Jurkat, Clone E6-1 (cell line): ENCODE measurements around the gene NOL3.
A peak's percentile ranks its signal among the peaks of the same experiment; 100 is the strongest.

Experiments
- DNase-seq: peaks from one replicate; pipeline ENCODE4 v3.0.0-alpha.2; 2011; ENCODE audit warnings: low read depth, low spot score
- H3K4me3 ChIP-seq: 2 replicates; pipeline ENCODE4 v1.5.1; 2011; ENCODE audit warnings: mild to moderate bottlenecking, low read length, control low read depth, moderate library complexity

NOL3 gene

DNA sequence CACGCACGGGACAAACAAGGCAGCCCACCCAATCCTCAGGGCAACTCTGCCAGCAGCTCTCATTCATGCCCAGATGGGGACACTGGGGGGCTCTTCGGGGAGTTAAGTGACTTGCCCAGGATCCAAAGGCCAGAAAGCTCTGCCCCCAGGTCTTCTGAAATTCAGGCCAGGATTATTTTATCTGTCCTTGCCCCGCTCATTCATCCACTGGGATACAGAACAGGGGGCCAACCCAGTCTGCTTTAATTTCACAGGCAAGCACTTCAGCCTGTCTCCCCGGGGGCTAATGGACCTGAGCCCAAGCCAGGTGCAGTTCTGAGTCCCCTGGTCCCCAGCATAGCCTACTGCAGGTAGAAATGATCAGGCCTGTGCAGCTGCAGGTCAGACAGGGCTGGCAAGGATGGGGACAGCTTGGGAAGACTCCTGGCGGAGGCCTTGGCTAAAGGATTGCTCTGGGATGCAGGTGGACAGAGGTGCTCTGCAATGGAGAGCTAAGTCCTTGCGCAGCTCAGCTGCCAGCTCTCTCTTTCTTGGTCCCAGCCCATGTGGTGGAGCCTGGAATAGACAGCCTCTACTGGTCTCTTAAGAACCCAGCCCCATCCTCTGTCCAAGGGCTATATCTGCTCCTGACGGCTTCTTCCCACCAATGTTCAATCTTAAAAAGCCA lies 18.8 kb upstream of the NOL3 start:
- DNase-seq, result no peak
- no peak overlapping the region for H3K4me3 ChIP-seq

DNA sequence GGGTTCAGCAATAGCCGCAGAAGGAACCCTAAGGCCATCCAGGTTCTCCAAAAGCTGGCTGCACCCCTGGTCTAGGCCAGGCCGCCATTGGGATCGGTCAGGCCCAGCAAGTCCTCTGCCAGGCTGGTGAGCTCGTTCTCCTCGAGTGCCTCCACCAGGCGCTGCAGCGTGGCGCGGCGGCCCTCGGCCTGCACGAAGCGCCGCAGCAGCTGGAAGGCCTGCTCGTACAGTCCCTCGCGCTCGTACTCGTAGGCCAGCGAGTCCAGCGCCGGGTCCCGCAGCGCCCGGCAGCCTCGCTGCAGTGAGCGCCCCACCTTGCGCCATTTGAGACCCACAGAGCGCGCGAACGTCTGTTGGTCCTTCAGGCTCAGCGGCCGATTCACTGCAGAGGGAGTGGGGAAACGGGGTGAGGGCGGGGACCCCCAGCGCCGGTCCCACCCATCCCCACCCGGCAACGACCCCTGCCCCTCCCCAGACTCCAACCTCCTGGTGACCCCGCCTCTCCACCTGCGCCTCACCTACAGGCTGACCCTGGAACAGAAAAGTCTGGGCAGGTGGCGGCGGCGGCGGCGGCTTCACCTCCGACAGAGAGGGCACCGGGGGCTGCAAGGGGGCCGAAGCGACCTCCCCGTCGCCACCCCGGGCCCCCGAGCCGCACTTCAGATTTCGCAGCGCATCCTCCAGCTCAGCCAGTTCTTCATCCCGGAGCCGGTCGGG lies 15.6 kb upstream of the NOL3 start:
- no peak overlapping the region for H3K4me3 ChIP-seq
- no peak for DNase-seq

DNA sequence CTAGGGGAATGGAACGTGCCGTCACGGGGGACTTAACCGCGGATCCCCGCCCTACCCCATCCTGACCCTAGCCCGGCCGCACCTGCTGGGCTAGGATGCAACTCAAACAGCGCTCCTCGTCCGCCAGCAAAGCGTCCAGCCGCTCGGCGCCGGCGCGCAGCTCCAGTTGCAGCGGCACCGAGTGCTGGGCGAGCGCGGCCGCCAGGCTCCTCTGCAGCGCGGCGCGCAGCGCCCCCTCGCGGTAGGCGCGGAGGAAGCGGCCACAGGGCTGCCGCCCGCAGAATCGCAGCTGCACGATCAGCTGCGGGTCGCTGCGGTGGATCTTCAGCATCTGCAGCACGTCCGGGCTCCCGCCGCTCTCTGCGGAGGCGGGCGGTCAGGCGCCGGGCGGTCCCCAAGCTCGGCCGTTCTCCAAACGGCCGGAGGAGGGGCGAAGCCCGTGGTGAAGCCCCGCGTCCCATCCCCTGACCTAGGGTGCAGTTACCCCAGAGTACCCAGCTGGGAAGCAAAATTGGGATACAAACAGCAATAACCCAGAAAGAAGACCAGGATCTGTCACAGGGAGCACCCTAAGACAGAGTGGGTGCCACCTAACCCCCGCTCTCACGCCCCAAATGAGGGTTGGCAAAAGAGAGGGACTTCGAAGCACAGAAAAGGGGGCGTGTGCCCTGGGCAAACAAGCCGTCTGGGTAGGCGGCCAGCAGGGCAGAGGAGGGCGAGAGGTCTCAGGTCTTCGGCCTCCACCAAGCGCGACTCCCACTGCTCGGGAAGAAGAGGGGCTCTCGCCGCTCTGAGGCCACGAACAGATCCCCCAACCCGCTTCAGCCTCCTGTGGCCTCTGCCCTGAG lies 14.8 kb upstream of the NOL3 start:
- peak; percentile 46 for DNase-seq
- H3K4me3 ChIP-seq, result no peak overlapping the region

DNA sequence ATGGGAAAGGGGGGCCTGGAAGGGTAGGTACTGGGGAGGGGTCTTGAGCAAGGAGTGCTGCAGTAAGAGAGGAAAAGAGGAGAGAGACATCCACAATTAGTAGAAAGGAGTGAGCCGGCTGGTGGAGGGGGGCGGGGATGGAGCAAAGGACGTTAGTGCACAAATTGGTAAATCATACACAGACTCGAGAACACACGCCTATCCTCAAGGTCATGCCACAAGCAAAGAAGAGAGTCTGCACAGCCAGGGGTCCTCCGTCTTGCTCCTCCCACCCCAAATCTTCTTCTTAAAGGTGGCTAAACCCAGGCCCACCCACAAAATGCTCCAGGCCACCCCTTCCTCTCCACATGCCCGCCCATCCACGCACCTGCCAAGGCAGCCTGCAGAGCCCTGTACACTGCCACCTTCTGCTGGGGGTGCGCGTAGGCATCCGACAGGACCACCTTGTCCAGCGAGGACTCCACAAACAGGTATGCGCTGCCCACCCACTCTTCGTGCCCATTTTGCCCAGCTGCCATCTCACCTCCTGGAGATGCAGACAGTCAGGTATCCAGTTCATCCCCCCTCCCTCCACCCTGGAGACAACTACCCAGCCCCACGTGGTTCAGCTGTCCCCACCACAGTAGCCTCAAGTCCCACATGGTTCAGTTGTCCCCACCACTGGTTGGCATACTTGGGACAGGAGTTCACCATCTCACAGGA lies 14.0 kb upstream of the NOL3 start:
- H3K4me3 ChIP-seq, result no peak overlapping the region
- DNase-seq, result no peak

DNA sequence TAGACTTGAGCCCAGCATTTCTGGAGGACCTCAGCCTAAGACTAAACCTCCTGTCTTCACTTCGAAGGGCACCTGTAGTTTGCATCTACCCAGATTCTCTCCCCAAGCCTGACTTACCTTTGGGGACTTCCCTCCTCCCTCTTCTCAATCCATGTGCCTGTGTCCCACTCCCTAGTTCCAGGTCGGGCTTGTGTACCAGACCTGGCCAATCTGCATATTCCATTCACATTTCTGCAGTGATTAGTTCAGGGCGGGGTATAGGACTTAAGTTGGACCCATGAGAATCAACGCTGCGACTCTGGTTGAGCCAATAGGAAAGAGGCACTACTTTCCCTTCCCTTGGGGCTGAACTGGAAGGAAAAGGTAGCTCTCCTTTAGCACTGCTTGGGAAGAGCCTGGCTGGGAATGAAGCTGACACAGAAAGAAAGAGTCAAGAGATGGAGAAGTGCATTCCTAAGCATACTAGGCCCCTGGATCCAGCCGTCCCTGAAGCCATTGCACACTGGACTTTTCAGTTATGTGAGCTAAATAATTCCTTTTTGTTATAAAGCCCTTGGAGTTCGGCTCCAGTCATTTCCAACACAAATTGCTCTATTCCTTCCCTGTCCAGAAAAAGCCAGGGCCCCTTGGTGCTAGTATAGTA lies 13.1 kb upstream of the NOL3 start:
- H3K4me3 ChIP-seq, result no peak overlapping the region
- DNase-seq, result no peak

DNA sequence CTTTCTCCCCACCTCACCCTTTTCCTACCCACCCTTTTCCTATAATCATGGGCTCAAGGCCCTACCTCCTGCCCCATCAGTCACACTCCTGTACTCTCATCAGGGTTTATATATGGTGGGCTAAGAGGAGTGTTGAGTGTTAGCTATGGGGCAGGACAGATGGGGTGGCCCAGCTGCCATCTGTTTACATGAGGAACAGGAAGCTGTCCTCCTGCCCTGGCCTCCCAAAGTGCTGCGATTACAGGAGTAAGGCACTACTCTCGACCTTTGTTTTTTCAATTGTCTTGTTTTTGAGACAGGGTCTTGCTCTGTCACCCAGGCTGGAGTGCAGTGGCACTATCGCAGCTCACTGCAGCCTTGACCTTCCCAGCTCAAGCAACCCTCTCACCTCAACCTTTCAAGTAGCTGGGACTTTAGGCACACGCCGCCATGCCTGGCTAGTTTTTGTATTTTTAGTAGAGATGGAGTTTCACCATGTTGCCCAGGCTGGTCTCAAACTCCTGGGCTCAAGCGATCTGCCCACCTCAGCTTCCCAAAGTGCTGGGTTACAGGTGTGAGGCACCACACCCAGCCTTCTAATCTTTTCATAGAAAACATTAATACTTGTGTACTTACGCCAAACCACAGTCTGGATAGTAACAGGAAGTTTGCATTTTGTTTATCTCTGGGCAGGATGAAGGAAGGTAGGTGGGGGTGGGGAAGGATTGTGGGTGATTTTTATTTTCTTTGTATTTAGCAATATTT lies 12.3 kb upstream of the NOL3 start:
- H3K4me3 ChIP-seq, result no peak overlapping the region
- DNase-seq, result no peak

DNA sequence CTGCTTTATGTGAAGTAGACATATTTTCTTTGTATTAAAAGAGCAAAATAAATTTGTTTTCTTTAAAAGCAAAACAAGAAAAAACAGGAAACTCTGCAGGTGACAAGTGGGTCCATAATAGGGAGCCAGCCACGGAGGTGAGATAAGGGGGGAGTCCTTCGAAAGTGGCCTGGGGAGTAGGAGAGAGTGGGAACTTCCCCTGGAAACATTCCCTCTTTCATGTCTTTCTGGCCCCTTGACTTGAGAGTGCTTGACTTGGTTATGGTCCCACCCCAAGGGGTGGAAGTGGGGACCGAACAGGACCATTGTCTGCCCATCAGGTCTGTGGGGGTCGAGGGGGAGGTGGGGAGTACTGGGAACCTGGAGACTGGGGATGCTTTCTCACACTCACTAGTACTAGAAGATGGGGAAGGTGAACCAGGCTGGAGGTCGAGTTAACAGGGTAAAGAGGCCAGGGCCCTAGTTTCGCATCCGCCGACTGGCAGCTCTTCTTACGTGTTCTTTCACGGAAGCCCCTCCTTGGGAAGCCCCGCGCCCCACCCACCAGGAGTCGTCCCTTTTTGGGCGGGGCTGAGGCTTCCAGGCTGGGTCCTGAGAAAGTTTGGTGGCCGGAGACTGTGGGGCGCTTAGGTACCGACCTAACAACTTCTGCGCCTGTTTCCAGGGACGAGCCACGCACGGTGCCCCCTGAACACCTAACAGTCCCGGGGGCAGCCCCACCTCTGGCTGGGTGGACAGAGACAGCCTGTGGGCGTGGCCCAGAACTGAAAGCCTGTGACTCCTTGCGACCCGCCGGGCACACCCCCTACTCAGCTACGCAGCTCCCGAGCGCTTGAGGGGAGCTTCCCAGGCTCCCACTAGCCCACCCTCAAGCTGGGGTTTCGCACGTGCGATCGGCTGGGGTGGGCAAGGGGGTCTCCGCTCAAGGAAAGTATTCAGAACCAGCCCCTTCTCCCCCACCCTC lies 11.4 kb upstream of the NOL3 start:
- DNase-seq, result peak; percentile 48
- H3K4me3 ChIP-seq, result peak overlapping the region; percentile 90

DNA sequence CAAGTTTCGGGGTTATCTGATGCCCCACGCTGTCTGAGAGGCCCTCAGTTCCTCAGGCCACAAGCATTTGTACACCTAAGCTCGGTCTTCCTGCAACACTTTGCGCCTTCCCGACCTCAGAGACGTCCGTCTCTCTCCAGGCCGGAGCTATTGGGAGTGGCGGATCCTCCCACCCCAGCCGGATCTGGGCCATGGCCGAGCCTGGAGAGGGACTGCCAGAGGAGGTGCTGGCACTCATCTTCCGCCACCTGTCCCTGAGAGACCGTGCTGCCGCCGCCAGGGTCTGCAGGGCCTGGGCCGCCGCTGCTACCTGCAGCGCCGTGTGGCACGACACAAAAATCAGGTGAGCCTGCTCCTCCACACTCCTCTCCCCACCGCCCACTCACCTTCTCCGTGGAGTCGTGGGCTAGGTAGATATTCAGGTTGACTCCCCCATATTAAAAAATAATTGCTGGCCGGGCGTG lies 8.7 kb upstream of the NOL3 start:
- no peak for DNase-seq
- no peak overlapping the region for H3K4me3 ChIP-seq

DNA sequence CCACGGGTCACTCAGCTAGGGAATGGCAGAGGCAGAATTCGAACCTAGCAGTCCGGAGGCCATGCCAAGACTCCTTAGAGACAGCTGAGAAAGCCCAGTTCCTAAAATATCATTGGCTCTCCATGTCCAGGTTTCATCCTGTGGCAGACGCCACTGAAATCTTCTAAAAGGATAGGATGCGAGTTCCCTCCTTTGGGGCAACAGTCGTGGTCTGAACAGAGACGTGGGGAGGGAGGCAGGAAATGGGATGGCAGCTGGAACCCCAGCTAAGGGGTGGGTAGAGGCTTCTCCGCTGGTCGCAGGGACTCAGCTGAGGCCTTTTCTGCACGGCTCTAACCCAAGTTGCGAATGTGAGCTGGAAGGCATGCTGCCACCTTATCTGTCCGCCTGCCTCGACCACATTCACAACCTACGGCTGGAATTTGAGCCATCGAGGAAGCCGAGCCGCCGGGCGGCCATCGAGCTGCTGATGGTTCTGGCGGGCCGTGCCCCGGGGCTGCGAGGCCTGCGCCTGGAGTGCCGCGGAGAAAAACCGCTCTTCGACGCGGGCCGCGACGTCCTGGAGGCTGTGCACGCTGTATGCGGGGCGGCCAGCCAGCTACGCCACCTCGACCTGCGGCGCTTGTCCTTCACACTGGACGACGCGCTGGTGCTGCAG lies 7.7 kb upstream of the NOL3 start:
- H3K4me3 ChIP-seq, result no peak overlapping the region

DNA sequence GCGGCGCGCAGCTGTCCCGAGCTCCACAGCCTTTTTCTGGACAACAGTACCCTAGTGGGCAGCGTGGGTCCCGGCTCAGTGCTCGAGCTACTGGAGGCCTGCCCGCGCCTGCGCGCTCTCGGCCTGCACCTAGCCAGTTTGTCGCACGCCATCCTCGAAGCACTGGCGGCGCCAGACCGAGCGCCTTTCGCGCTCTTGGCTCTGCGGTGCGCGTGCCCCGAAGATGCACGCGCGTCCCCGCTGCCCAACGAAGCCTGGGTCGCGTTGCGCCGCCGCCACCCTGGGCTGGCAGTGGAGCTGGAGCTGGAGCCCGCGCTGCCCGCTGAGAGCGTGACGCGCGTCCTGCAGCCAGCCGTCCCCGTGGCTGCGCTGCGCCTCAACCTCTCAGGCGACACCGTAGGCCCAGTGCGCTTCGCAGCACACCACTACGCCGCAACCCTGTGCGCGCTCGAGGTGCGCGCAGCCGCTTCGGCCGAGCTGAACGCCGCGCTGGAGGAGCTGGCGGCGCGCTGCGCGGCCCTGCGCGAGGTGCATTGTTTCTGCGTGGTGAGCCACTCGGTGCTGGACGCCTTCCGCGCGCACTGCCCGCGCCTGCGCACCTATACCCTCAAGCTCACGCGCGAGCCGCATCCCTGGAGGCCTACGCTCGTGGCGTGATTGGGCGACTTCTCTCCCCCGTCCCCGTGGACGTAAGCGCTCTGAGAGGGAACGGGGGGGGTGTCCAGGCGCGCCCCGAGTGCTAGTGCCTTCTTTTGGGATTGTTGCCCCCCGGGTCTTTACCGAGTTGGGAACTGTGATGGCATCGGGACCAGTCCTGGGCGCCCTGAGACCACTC lies 7.0 kb upstream of the NOL3 start:
- peak overlapping the region; percentile 24 for H3K4me3 ChIP-seq
- DNase-seq, result no peak

More for the DNA sequence above, 7.7 kb upstream of the NOL3 start:
- no peak for DNase-seq

DNA sequence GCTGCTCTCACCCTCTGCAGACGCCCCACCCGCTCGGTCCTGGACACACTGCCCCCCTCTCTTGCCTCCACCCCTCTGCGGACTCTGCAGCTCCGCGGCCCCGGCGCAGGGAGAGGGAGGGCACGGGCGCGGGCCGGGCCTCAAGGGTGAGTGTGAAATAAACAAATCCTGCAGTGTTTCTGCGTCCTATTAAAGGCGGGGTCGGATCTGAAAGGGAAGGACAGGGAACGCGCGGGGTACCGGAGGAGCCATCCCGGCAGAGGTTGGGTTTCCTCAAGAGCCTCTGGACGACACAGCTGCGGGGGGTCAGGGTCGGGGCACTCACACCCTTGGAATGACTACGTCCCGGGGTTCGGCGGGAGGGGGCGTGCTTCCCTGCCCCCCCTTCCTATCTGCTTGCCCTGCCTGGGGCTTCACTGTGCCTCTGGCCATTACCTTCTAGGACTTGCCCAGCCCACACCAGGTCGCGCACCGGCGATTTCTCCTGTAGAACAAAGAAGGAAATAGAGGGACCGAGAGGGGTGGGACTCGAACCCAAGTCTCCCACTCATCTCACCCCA lies 6.3 kb upstream of the NOL3 start:
- no peak for DNase-seq
- H3K4me3 ChIP-seq, result peak overlapping the region; percentile 24; the same call in 1 of the 2 replicates

DNA sequence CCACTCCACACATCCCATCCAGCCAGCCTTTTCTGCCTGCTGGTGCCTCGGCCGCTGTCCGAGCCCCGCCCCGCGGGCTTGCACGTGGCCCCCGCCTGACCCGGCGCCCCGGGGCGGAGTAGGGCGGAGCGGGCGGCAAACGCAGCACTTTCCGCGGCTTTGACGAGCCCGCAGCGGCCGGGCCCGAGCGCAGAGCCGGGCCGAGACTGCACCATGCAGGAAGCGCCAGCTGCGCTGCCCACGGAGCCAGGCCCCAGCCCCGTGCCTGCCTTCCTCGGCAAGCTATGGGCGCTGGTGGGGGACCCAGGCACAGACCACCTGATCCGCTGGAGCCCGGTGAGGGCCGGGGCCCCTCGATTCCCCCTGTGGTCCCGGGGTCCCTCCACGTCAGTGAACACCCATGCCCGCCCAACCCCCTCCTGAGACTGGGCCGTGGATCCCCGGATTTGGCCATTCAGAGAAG lies 5.7 kb upstream of the NOL3 start, which contains the start of gene HSF4:
HSF4 (plus strand) TSS at position 147 of the 463 bp plus-strand sequence; CDS start at position 214, 67 bp downstream.
- H3K4me3 ChIP-seq, result peak within 1 kb of the TSS; percentile 24; the same call in 1 of the 2 replicates
- DNase-seq, result no peak

DNA sequence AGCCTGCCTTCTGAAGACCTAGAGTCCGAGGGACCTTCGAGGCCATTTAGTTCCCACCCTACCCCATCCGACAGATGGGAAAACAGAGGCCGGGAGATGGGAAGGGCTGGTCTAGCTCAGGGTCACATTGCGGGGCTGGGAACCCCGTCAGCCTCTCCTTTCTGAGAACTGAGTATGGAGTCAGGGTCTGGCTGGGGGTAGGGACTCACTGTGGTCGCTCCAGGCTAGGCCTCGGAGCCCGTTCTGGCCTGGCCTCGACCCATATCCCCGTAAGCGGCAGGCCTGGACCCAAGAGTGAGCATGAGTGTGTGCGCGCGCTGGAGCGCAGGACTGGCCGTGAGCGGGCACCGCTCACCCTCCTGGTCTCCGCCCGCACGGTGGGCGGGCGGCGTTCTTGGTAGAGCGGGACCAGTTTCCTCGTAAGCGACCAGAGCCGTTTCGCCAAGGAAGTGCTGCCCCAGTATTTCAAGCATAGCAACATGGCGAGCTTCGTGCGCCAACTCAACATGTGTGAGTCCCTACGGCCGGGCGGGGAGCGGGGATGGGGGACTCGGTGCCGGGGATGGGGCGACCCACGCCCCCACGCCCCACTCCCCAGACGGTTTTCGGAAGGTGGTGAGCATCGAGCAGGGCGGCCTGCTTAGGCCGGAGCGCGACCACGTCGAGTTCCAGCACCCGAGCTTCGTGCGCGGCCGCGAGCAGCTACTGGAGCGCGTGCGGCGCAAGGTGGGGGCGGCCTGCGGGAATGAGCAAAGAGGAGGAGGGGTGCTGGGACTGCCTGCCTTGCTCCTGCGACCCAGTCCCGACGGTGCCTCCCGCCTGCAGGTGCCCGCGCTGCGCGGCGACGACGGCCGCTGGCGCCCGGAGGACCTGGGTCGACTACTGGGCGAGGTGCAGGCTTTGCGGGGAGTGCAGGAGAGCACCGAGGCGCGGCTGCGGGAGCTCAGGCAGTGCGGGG lies 4.9 kb upstream of the NOL3 start:
- no peak for DNase-seq
- H3K4me3 ChIP-seq, result no peak overlapping the region

DNA sequence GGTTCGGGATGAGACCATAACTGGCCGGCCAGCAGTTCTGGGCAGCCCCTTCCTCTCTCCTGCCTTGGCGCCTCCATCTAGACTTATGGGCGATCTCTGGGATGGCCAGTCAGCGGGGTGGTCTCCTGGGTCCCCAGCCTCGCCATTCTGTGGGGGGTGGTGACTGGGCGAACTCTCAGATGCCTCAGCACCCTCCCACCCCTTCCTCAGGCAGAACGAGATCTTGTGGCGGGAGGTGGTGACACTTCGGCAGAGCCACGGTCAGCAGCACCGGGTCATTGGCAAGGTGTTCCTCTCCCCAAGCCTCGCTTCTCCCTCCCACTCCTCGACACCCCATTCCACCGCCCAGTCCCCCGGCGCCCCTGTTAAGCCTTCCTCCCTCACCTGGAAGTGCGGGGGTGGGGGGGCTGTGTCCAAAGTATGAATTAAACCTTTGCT lies 4.2 kb upstream of the NOL3 start:
- DNase-seq, result no peak
- no peak overlapping the region for H3K4me3 ChIP-seq
